GM12878 (cell line): Measurements from ENCODE around the gene FALEC. TPM values are rescaled to one million over a fixed set of nuclear protein-coding genes. Genes with fewer than 3 reads are reported as not detected.

Experiments
- ATAC-seq: fragments of 200-7000 bp; cut with Tn5 transposase; 3 replicates; pipeline ENCODE4 v1.9.1; 2020; ENCODE audit warnings: mild to moderate bottlenecking, moderate library complexity
- BruUV-seq: library from RNA; stranded (reverse); fragments of 400-500 nt; replicated peaks from 2 replicates; lab custom pipeline; 2021; lab: Mats Ljungman, UMichigan
- CTCF ChIA-PET: fragments of 300-600 bp; sonication (Branson Sonifier 250); formaldehyde crosslinking; extraction: SDS; loops from one replicate; lab custom pipeline; 2021; ENCODE audit warnings: inconsistent platforms; lab: Yijun Ruan, JAX
- POLR2A ChIA-PET: fragments of 350-600 bp; formaldehyde crosslinking; extraction: SDS; loops from one replicate; lab custom pipeline; 2021; ENCODE audit warnings: inconsistent platforms; lab: Charles Lee
- RAD21 ChIA-PET: fragments of 300-600 bp; sonication (Branson Sonifier 250); formaldehyde crosslinking; loops from one replicate; lab custom pipeline; 2023; ENCODE audit warnings: antibody characterized with exemption; ENCODE audit not compliant: unreplicated experiment; lab: Charles Lee
- SMC1A ChIA-PET: fragments of 300-600 bp; sonication (Branson Sonifier 250); formaldehyde crosslinking; loops from one replicate; lab custom pipeline; 2023; ENCODE audit not compliant: unreplicated experiment, uncharacterized antibody; lab: Charles Lee
- DNase-seq: peaks from one replicate; pipeline ENCODE4 v3.0.0-alpha.2; 2011; ENCODE audit warnings: low read depth, low spot score
- FAIRE-seq: peaks from 3 replicates; lab custom pipeline; 2011; peaks lifted over from hg19 to GRCh38; lab: Jason Lieb, UNC
- H2AFZ ChIP-seq: 2 replicates; pipeline ENCODE4 v1.6.0; 2011; ENCODE audit warnings: low read depth, low read length, control low read depth; ENCODE audit not compliant: control insufficient read depth
- H3K27ac ChIP-seq: 2 replicates; pipeline ENCODE4 v1.5.1; 2011; ENCODE audit warnings: control low read depth; ENCODE audit not compliant: control insufficient read depth, insufficient read depth
- H3K27me3 ChIP-seq, 2 experiments: replicated peaks in 1 of 2; 2 replicates each; pipeline versions ENCODE4 v1.6.0 to v1.6.1; 2011; ENCODE audit warnings: low read length in 1 of 2; ENCODE audit not compliant: control insufficient read depth in 2 of 2, insufficient read depth in 2 of 2
- H3K36me3 ChIP-seq, 2 experiments: 2 replicates each; pipeline ENCODE4 v1.5.1; 2011; ENCODE audit warnings: low read length in 1 of 2; ENCODE audit not compliant: control insufficient read depth in 2 of 2, insufficient read depth in 2 of 2
- H3K4me1 ChIP-seq: 2 replicates; pipeline ENCODE4 v1.6.1; 2011; ENCODE audit warnings: mild to moderate bottlenecking, low read length, moderate library complexity, mixed read lengths; ENCODE audit not compliant: control insufficient read depth, insufficient read depth
- H3K4me2 ChIP-seq: 2 replicates; pipeline ENCODE4 v1.6.0; 2011; ENCODE audit warnings: control low read depth; ENCODE audit not compliant: control insufficient read depth, insufficient read depth
- H3K4me3 ChIP-seq: fragments of 200-600 bp; sonication (generic); 2 replicates; pipeline ENCODE4 v1.5.1; 2016
- H3K79me2 ChIP-seq: 2 replicates; pipeline ENCODE4 v1.6.0; 2011; ENCODE audit warnings: low read length; ENCODE audit not compliant: control insufficient read depth, insufficient read depth
- H3K9ac ChIP-seq: 2 replicates; pipeline ENCODE4 v1.8.0; 2011; ENCODE audit warnings: low read length, control low read depth, mixed read lengths; ENCODE audit not compliant: control insufficient read depth, insufficient read depth
- H3K9me3 ChIP-seq: replicated peaks from 3 replicates; pipeline ENCODE4 v1.5.1; 2011; ENCODE audit warnings: mild to moderate bottlenecking, low read length; ENCODE audit not compliant: control insufficient read depth, insufficient read depth
- H4K20me1 ChIP-seq: 2 replicates; pipeline ENCODE4 v1.6.0; 2011; ENCODE audit not compliant: control insufficient read depth, insufficient read depth
- BMI1 ChIP-seq: fragments of 450-650 bp; IDR thresholded peaks from 2 replicates; pipeline ENCODE4 v1.6.1; 2016; ENCODE audit warnings: mild to moderate bottlenecking, moderate library complexity, borderline replicate concordance
- ELK1 ChIP-seq: IDR thresholded peaks from 2 replicates; pipeline ENCODE4 v1.6.1; 2012; ENCODE audit warnings: low read depth, low read length, improper control_type of control experiment
- KLF5 ChIP-seq: fragments of 450-650 bp; IDR thresholded peaks from 2 replicates; pipeline ENCODE4 v1.6.1; 2014; ENCODE audit warnings: mild to moderate bottlenecking; ENCODE audit not compliant: partially characterized antibody
- LARP7 ChIP-seq: fragments of 450-650 bp; IDR thresholded peaks from 2 replicates; pipeline ENCODE4 v1.6.1; 2017; ENCODE audit warnings: mild to moderate bottlenecking
- MYC ChIP-seq: IDR thresholded peaks from 2 replicates; pipeline ENCODE4 v1.6.1; 2011; ENCODE audit warnings: mild to moderate bottlenecking, low read length, moderate library complexity, inconsistent platforms; ENCODE audit not compliant: insufficient read depth, insufficient replicate concordance, insufficient read length, severe bottlenecking
- PAX8 ChIP-seq: fragments of 450-650 bp; IDR thresholded peaks from 2 replicates; pipeline ENCODE4 v1.6.1; 2017; ENCODE audit warnings: mild to moderate bottlenecking, moderate library complexity
- RCOR1 ChIP-seq: conservative IDR thresholded peaks from 2 replicates; pipeline ENCODE4 v1.6.1; 2012; ENCODE audit warnings: low read depth, low read length, improper control_type of control experiment
- RELA ChIP-seq: fragments of 450-650 bp; IDR thresholded peaks from 2 replicates; pipeline ENCODE4 v1.8.0; 2014; ENCODE audit warnings: borderline replicate concordance; ENCODE audit not compliant: partially characterized antibody
- TBL1XR1 ChIP-seq: IDR thresholded peaks from 2 replicates; pipeline ENCODE4 v1.6.1; 2012; ENCODE audit warnings: low read depth, low read length, improper control_type of control experiment
- ZNF274 ChIP-seq: IDR thresholded peaks from one replicate; pipeline ENCODE4 v1.8.0; 2011; ENCODE audit not compliant: insufficient read length, insufficient read depth
- WGBS: methylation state at CpG from one replicate; pipeline ENCODE4 v1.1.6; 2016; ENCODE audit warnings: low lambda C conversion rate; ENCODE audit not compliant: insufficient replicate concordance, insufficient coverage; ENCODE audit errors: missing lambda C conversion rate; 5-methylcytosine and 5-hydroxymethylcytosine counted together
- in situ Hi-C: fragments of 300-500 bp; cut with MboI; formaldehyde crosslinking; loops from 9 replicates; pipeline ENCODE4 v1.14.3; 2018; ENCODE audit warnings: mixed read lengths
- intact Hi-C: fragments of 100-400 bp; cut with micrococcal nuclease; formaldehyde crosslinking; loops from one replicate; pipeline ENCODE4 v1.14.2; 2022; ENCODE audit not compliant: unreplicated experiment
- polyA plus RNA-seq, 11 experiments: library from polyadenylated mRNA; depleted of rRNA in 4 of 11; unstranded in 6 of 11; stranded (reverse) in 5 of 11; fragments of >200 nt; fragmentation: Nextera tagmentation in 4 of 11; fragmentation: Illumina TruSeq in 1 of 11; extraction: Ambion mirVana in 4 of 11; extraction: Trizol in 1 of 11; gene quantifications; 1 replicate in 1 of 11; 2 replicates in 10 of 11; pipeline versions ENCODE4 v1.2.1 to v1.2.3, GENCODE V29; 2011 to 2016; ENCODE audit warnings: inconsistent platforms in 2 of 11, missing spikeins in 2 of 11, low read depth in 1 of 11
- total RNA-seq, 4 experiments: library from RNA; depleted of rRNA in 3 of 4; stranded (reverse); fragments of >200 nt in 3 of 4; fragmentation: Illumina TruSeq in 1 of 4; extraction: Trizol in 1 of 4; gene quantifications; 2 replicates each; pipeline versions ENCODE4 v1.2.1 to v1.2.3, GENCODE V29; 2013 to 2021
- TF ChIP-seq, protein P1 (sequence below): fragments of 450-650 bp; IDR thresholded peaks from 2 replicates; pipeline ENCODE4 v1.6.1; 2018; ENCODE audit warnings: mild to moderate bottlenecking, low read depth, moderate library complexity; ENCODE audit not compliant: partially characterized antibody
- TF ChIP-seq, protein P2 (sequence below): fragments of 150-350 bp; IDR thresholded peaks from 2 replicates; pipeline ENCODE4 v1.6.1; 2016; ENCODE audit warnings: low read depth, low read length
- TF ChIP-seq, protein P3 (sequence below): fragments of 450-650 bp; IDR thresholded peaks from 2 replicates; pipeline ENCODE4 v1.6.1; 2017; ENCODE audit warnings: mild to moderate bottlenecking, low read depth, inconsistent platforms; ENCODE audit not compliant: poor library complexity, severe bottlenecking

Gene FALEC
- total and polyA plus RNA-seq, 10 of the 15 experiments (the other 5 are each of a cell fraction or from before 2014, with no cell fraction given), result 0.21 to 0.71 (median 0.32) TPM; not detected in 3

GRCh38 chr1:150505431-150505830 is 10.1 kb upstream of the FALEC start:
- DNase-seq, result no peak
- Histone ChIP-seq H3K4me2 (no peak overlapping the region), H2AFZ (no peak overlapping the region), H3K27me3 (no peaks in the 10 kb centered on the region), H3K36me3 (peaks cover 6 to 9% of the 10 kb centered on the region in 2 experiments), H3K9ac (no peak overlapping the region), H3K4me3 (no peak overlapping the region)
- RAD21 ChIA-PET, result no interaction called here
- no peak for FAIRE-seq
- CTCF ChIA-PET, result interaction anchor here (1.1 kb wide), 1 partner anchor 10 kb away, joined by 4 read pairs; the partner anchor contains the start of gene FALEC
- in situ Hi-C loops, result no loop called here
- 85% methylated on average over 6 of the region's 6 CpGs for WGBS
- no peak for ATAC-seq
- TF ChIP-seq RCOR1 (no peak), RELA (no peak), MYC (no peak), ELK1 (no peak), KLF5 (no peak), PAX8 (no peak), ZNF274 (no peak), BMI1 (no peak), LARP7 (no peak), TBL1XR1 (no peak)
- TF ChIP-seq, protein P1, sequence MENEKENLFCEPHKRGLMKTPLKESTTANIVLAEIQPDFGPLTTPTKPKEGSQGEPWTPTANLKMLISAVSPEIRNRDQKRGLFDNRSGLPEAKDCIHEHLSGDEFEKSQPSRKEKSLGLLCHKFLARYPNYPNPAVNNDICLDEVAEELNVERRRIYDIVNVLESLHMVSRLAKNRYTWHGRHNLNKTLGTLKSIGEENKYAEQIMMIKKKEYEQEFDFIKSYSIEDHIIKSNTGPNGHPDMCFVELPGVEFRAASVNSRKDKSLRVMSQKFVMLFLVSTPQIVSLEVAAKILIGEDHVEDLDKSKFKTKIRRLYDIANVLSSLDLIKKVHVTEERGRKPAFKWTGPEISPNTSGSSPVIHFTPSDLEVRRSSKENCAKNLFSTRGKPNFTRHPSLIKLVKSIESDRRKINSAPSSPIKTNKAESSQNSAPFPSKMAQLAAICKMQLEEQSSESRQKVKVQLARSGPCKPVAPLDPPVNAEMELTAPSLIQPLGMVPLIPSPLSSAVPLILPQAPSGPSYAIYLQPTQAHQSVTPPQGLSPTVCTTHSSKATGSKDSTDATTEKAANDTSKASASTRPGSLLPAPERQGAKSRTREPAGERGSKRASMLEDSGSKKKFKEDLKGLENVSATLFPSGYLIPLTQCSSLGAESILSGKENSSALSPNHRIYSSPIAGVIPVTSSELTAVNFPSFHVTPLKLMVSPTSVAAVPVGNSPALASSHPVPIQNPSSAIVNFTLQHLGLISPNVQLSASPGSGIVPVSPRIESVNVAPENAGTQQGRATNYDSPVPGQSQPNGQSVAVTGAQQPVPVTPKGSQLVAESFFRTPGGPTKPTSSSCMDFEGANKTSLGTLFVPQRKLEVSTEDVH, result no peak
- TF ChIP-seq, protein P2, sequence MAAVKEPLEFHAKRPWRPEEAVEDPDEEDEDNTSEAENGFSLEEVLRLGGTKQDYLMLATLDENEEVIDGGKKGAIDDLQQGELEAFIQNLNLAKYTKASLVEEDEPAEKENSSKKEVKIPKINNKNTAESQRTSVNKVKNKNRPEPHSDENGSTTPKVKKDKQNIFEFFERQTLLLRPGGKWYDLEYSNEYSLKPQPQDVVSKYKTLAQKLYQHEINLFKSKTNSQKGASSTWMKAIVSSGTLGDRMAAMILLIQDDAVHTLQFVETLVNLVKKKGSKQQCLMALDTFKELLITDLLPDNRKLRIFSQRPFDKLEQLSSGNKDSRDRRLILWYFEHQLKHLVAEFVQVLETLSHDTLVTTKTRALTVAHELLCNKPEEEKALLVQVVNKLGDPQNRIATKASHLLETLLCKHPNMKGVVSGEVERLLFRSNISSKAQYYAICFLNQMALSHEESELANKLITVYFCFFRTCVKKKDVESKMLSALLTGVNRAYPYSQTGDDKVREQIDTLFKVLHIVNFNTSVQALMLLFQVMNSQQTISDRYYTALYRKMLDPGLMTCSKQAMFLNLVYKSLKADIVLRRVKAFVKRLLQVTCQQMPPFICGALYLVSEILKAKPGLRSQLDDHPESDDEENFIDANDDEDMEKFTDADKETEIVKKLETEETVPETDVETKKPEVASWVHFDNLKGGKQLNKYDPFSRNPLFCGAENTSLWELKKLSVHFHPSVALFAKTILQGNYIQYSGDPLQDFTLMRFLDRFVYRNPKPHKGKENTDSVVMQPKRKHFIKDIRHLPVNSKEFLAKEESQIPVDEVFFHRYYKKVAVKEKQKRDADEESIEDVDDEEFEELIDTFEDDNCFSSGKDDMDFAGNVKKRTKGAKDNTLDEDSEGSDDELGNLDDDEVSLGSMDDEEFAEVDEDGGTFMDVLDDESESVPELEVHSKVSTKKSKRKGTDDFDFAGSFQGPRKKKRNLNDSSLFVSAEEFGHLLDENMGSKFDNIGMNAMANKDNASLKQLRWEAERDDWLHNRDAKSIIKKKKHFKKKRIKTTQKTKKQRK, result no peak
- TF ChIP-seq, protein P3, sequence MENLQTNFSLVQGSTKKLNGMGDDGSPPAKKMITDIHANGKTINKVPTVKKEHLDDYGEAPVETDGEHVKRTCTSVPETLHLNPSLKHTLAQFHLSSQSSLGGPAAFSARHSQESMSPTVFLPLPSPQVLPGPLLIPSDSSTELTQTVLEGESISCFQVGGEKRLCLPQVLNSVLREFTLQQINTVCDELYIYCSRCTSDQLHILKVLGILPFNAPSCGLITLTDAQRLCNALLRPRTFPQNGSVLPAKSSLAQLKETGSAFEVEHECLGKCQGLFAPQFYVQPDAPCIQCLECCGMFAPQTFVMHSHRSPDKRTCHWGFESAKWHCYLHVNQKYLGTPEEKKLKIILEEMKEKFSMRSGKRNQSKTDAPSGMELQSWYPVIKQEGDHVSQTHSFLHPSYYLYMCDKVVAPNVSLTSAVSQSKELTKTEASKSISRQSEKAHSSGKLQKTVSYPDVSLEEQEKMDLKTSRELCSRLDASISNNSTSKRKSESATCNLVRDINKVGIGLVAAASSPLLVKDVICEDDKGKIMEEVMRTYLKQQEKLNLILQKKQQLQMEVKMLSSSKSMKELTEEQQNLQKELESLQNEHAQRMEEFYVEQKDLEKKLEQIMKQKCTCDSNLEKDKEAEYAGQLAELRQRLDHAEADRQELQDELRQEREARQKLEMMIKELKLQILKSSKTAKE, result no peak
- TF ChIP-seq, all 136 proteins: peak for 0
- H3K9me3 ChIP-seq, result no peaks in the 10 kb centered on the region
- H3K79me2 ChIP-seq, result no peaks in the 10 kb centered on the region
- ChIA-PET SMC1A (no interaction called here), POLR2A (no interaction called here)
- H4K20me1 ChIP-seq, result no peaks in the 10 kb centered on the region
- intact Hi-C loops, result no loop called here
- no TSS peak for BruUV-seq
- H3K4me1 ChIP-seq, result peaks cover 2% of the 10 kb centered on the region
- H3K27ac ChIP-seq, result no peak overlapping the region
